Measurements from ENCODE around the gene MAML2. TPM values are rescaled to one million over a fixed set of nuclear protein-coding genes. Genes with fewer than 3 reads are reported as not detected.

Gene MAML2
- total and polyA plus RNA-seq, 4 donors: 3.8 to 41.8 (median 13.7) TPM

DNA sequence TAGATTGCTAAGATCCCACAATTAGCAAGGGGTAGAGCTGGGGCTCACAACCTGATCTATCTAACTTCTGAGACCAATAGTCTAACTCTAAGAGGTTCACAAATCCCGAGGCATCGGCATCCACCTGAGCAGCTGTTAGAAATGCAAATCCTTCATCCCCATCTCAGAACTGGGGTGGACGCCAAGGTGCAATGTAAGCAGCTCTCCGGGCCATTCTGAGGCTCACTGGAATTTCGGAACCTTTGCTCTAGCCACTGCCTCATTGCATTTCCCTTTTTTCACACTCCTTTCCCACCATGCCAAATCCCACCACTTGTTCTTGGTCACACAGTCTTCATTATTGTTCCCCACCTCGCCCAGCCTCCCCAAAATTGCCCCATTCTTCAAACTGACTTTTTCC lies 29.8 kb downstream of the MAML2 start:
- Histone ChIP-seq H3K27ac (ENCODE audit: low read depth in 1 of 2, low read length in 1 of 2) (peak overlapping the region in 1 of 2 donors; percentile 29), H3K36me3 (ENCODE audit: control insufficient read depth in 4 of 4, insufficient read depth in 4 of 4, low read length in 4 of 4) (peaks cover 0 to 5% (median under 1%) of the 10 kb centered on the region in 4 donors), H3K4me3 (no peak overlapping the region), H3K27me3 (ENCODE audit: control insufficient read depth in 3 of 3, insufficient read depth in 3 of 3, low read length in 2 of 3) (no peaks in the 10 kb centered on the region), H3K9me3 (ENCODE audit: control insufficient read depth in 4 of 4, insufficient read depth in 3 of 4, low read length in 3 of 4) (no peaks in the 10 kb centered on the region), H3K9ac (ENCODE audit: insufficient read depth in 1 of 2, low read length in 2 of 2) (no peak overlapping the region), H3K4me1 (ENCODE audit: control insufficient read depth in 5 of 5, insufficient read depth in 5 of 5, low read length in 5 of 5) (peaks cover 15 to 80% (median 48%) of the 10 kb centered on the region in 5 donors)
- DNase-seq (no peak), ATAC-seq (ENCODE audit: insufficient read depth, low FRiP score) (no peak)
- TF ChIP-seq, protein P1, sequence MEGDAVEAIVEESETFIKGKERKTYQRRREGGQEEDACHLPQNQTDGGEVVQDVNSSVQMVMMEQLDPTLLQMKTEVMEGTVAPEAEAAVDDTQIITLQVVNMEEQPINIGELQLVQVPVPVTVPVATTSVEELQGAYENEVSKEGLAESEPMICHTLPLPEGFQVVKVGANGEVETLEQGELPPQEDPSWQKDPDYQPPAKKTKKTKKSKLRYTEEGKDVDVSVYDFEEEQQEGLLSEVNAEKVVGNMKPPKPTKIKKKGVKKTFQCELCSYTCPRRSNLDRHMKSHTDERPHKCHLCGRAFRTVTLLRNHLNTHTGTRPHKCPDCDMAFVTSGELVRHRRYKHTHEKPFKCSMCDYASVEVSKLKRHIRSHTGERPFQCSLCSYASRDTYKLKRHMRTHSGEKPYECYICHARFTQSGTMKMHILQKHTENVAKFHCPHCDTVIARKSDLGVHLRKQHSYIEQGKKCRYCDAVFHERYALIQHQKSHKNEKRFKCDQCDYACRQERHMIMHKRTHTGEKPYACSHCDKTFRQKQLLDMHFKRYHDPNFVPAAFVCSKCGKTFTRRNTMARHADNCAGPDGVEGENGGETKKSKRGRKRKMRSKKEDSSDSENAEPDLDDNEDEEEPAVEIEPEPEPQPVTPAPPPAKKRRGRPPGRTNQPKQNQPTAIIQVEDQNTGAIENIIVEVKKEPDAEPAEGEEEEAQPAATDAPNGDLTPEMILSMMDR (IDR thresholded peaks at IDR 0.05; ENCODE audit: control extremely low read depth, extremely low read depth): no peak
- WGBS, 2 donors: 48 to 53% methylated on average over 6 of the region's 6 CpGs

DNA sequence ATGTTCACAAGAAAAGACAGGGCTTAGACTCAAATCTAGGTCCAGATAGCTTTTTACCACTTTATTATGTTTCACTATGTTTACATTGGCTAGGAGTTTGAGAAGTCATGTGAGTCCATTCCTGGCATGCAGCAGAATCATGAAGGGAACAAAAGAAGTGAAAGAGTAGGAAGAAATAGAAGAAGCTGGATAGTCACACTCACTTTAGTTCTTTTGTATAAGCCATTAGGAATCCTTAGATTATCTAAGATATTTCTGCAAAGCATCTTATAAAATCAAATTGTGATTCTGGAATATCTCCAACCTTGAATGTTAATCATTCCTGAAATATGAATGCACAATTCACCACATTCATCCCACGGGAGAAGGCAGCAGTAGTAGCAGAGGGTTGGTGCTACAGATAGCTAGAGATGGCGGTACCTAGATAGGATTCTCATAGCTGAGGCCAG lies 31.9 kb downstream of the MAML2 start:
- ATAC-seq (ENCODE audit: insufficient read depth, low FRiP score) (no peak), DNase-seq (peak in 2 of 3 donors; percentile 79 to 85)
- TF ChIP-seq, protein P1 (IDR thresholded peaks at IDR 0.05; ENCODE audit: control extremely low read depth, extremely low read depth): no peak
- Histone ChIP-seq H3K9me3 (ENCODE audit: control insufficient read depth in 4 of 4, insufficient read depth in 3 of 4, low read length in 3 of 4) (no peaks in the 10 kb centered on the region), H3K4me1 (ENCODE audit: control insufficient read depth in 5 of 5, insufficient read depth in 5 of 5, low read length in 5 of 5) (peaks cover 12 to 85% (median 48%) of the 10 kb centered on the region in 5 donors), H3K36me3 (ENCODE audit: control insufficient read depth in 4 of 4, insufficient read depth in 4 of 4, low read length in 4 of 4) (peaks cover 0 to 2% (median 0%) of the 10 kb centered on the region in 4 donors), H3K4me3 (no peak overlapping the region), H3K27ac (ENCODE audit: low read depth in 1 of 2, low read length in 1 of 2) (no peak overlapping the region), H3K27me3 (ENCODE audit: control insufficient read depth in 3 of 3, insufficient read depth in 3 of 3, low read length in 2 of 3) (no peaks in the 10 kb centered on the region), H3K9ac (ENCODE audit: insufficient read depth in 1 of 2, low read length in 2 of 2) (peak overlapping the region in 1 of 2 donors; percentile 2)
- WGBS, 2 donors: 66 to 69% methylated on average over 2 of the region's 2 CpGs

DNA sequence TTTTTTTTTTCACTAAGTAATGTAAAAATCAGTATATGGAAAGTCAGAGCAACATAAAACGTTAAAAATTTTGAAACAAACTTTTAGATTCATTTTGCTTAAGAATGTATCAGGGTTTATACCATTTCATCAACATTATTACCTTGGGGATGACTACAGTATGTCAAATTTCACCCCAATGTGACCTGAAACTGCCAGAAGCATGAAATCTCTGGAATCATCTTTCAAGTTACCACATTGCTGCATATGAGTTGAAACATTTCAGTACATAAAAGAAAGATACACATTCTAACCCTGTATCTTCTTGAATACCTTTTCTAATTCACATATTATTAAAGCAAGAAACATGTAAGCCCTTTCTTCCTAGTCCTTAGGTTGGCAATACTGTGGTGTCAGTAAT lies 32.8 kb downstream of the MAML2 start:
- Histone ChIP-seq H3K4me3 (no peak overlapping the region), H3K9ac (ENCODE audit: insufficient read depth in 1 of 2, low read length in 2 of 2) (no peak overlapping the region), H3K9me3 (ENCODE audit: control insufficient read depth in 4 of 4, insufficient read depth in 3 of 4, low read length in 3 of 4) (no peaks in the 10 kb centered on the region), H3K36me3 (ENCODE audit: control insufficient read depth in 4 of 4, insufficient read depth in 4 of 4, low read length in 4 of 4) (no peaks in the 10 kb centered on the region), H3K4me1 (ENCODE audit: control insufficient read depth in 5 of 5, insufficient read depth in 5 of 5, low read length in 5 of 5) (peaks cover 10 to 90% (median 46%) of the 10 kb centered on the region in 5 donors), H3K27ac (ENCODE audit: low read depth in 1 of 2, low read length in 1 of 2) (no peak overlapping the region), H3K27me3 (ENCODE audit: control insufficient read depth in 3 of 3, insufficient read depth in 3 of 3, low read length in 2 of 3) (no peaks in the 10 kb centered on the region)
- 81% methylated on average over 1 of the region's 1 CpG for WGBS, 2 donors
- DNase-seq (no peak), ATAC-seq (ENCODE audit: insufficient read depth, low FRiP score) (no peak)
- TF ChIP-seq, protein P1 (IDR thresholded peaks at IDR 0.05; ENCODE audit: control extremely low read depth, extremely low read depth): no peak

DNA sequence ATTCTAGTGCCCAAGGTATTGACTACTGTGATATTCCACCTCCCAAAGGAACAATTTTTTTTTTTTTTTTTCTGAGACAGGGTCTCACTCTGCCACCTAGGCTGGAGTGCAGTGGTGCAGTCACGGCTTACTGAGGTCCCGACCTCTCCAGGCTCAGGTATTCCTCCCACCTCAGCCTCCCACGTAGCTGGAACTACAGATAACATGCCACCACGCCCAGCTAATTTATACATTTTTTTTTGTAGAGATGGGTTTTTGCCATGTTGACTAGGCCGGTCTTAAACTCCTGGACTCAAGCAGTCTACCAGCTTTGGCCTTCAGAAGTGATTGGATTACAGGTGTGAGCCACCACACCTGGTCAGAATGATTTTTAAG lies 33.4 kb downstream of the MAML2 start:
- 77% methylated on average over 5 of the region's 5 CpGs for WGBS, 2 donors
- H3K36me3 ChIP-seq (ENCODE audit: control insufficient read depth in 4 of 4, insufficient read depth in 4 of 4, low read length in 4 of 4): no peaks in the 10 kb centered on the region
- peaks cover 8 to 91% (median 42%) of the 10 kb centered on the region in 5 donors for H3K4me1 ChIP-seq (ENCODE audit: control insufficient read depth in 5 of 5, insufficient read depth in 5 of 5, low read length in 5 of 5)
- H3K27ac ChIP-seq (ENCODE audit: low read depth in 1 of 2, low read length in 1 of 2): no peak overlapping the region
- H3K27me3 ChIP-seq (ENCODE audit: control insufficient read depth in 3 of 3, insufficient read depth in 3 of 3, low read length in 2 of 3): no peaks in the 10 kb centered on the region
- no peaks in the 10 kb centered on the region for H3K9me3 ChIP-seq (ENCODE audit: control insufficient read depth in 4 of 4, insufficient read depth in 3 of 4, low read length in 3 of 4)
- DNase-seq (no peak), ATAC-seq (ENCODE audit: insufficient read depth, low FRiP score) (no peak)
- H3K9ac ChIP-seq (ENCODE audit: insufficient read depth in 1 of 2, low read length in 2 of 2): no peak overlapping the region
- TF ChIP-seq, protein P1 (IDR thresholded peaks at IDR 0.05; ENCODE audit: control extremely low read depth, extremely low read depth): no peak
- H3K4me3 ChIP-seq: no peak overlapping the region
